Measurements from ENCODE around the gene PRRX2.
"Not testable (repeated sequence)": the region's sequence is repeated elsewhere in the genome, so short reads cannot be mapped to it uniquely, and the experiment has no call there.

DNA sequence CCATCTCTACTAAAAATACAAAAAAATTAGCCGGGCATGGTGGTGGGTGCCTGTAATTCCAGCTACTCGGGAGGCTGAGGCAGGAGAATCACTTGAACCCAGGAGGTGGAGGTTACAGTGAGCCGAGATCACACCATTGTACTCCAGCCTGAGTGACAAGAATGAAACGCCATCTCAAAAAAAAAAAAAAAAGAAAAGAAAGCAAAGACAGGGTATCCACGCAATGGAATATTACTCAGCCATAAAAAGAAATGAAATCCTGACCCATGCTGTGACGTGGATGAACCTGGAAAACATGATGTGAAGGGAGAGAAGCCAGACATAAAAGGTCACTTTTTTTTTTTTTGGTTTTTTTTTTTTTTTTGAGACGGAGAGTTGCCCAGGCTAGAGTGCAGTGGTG is 95.3 kb downstream of the PRRX2 start:
- TF ChIP-seq CTCF, POLR2A (IDR thresholded peaks at IDR 0.05): not testable (repeated sequence)
